ENCODE results near the gene MNT.

MNT gene

GRCh38 chr17:2335726-2336214 is 65.1 kb downstream of the MNT start:
- no peak for DNase-seq (ENCODE audit: extremely low read depth in 1 of 2, low read depth in 1 of 2)
